ENCODE results near the gene GLI1. TPM values are rescaled to one million over a fixed set of nuclear protein-coding genes. Genes with fewer than 3 reads are reported as not detected.
"Not testable (repeated sequence)": the region's sequence is repeated elsewhere in the genome, so short reads cannot be mapped to it uniquely, and the experiment has no call there.

The GLI1 gene
- total and polyA plus RNA-seq, 11 donors: 0.08 to 2.6 (median 0.83) TPM

DNA sequence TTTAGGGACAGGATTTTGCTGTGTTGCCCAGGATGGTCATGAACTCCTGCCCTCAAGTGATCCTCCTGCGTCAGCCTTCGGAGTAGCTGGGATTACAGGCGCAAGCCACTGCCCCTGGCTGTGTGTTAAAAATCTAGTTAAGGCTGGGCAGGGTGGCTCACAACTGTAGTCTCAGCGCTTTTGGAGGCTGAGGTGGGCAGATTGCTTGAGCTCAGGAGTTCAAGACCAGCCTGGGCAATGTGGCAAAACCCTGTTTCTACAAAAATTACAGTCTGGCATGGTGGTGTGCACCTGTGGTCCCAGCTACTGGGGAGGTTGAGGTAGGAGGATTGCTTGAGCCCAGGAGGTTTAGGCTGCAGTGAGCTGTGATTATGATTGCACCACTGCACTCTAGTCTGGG is 51.6 kb downstream of the GLI1 start:
- TF ChIP-seq POLR2A (IDR thresholded peaks at IDR 0.05) (no peak), CTCF (IDR thresholded peaks at IDR 0.05) (no peak)
- Histone ChIP-seq H3K4me3 (no peak overlapping the region), H3K4me1 (peaks cover 0 to 19% (median 0%) of the 10 kb centered on the region in 12 donors), H3K9me3 (no peaks in the 10 kb centered on the region), H3K27ac (no peak overlapping the region), H3K27me3 (no peaks in the 10 kb centered on the region), H3K36me3 (peaks cover 3 to 81% (median 77%) of the 10 kb centered on the region in 9 donors)
- ATAC-seq (no peak), DNase-seq (no peak)
- 96 to 99% (median 97%) methylated on average over 4 of the region's 4 CpGs for WGBS, 4 donors
- intact Hi-C loops (cut with DNase I): no loop called here

DNA sequence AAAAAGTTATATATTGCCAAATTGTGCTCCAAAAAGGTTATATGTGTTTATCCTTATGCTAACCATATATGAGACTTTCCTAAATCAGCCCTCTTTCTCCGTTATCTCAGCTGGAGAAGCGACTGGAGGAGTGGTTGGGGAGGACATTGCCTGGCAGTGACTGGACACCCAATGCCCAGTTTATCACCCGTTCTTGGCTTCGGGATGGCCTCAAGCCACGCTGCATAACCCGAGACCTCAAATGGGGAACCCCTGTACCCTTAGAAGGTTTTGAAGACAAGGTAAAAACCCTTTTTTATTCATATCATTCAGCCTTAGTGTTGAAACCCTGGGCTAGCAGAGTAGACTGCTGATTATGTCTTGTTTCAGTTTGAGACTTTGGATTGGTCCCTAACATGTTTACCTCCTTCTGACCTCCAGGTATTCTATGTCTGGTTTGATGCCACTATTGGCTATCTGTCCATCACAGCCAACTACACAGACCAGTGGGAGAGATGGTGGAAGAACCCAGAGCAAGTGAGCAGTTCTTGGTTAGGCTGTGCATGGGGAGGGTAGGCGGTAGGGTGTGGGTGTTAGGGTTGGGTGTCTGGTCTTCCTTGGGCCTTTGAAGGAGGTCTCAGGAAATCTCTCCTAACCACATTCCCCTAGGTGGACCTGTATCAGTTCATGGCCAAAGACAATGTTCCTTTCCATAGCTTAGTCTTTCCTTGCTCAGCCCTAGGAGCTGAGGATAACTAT is 52.2 kb downstream of the GLI1 start:
- ATAC-seq: peak in 1 of 4 donors; percentile 29
- intact Hi-C loops (cut with DNase I): loop anchor here in 1 of 10 donors (2.0 kb wide), 1 partner anchor 23 kb away; the partner anchor contains the start of gene MARS1
- no peak for TF ChIP-seq CTCF (IDR thresholded peaks at IDR 0.05)
- no peak for TF ChIP-seq POLR2A (IDR thresholded peaks at IDR 0.05)

GRCh38 chr12:57512665-57513064 is 53.1 kb downstream of the GLI1 start:
- DNase-seq (no peak), ATAC-seq (no peak)
- Histone ChIP-seq H3K36me3 (peaks cover 3 to 91% (median 87%) of the 10 kb centered on the region in 9 donors), H3K27ac (no peak overlapping the region), H3K4me1 (peaks cover 0 to 34% (median 9%) of the 10 kb centered on the region in 12 donors), H3K9me3 (no peaks in the 10 kb centered on the region), H3K27me3 (no peaks in the 10 kb centered on the region), H3K4me3 (no peak overlapping the region)
- intact Hi-C loops (cut with DNase I): loop anchor here in 1 of 10 donors (2.0 kb wide), 1 partner anchor 24 kb away; the partner anchor contains the start of gene MARS1
- TF ChIP-seq CTCF (IDR thresholded peaks at IDR 0.05): no peak
- TF ChIP-seq POLR2A (IDR thresholded peaks at IDR 0.05): no peak
- WGBS, 4 donors: 78 to 82% (median 81%) methylated on average over 6 of the region's 6 CpGs

More for the DNA sequence above, 52.2 kb downstream of the GLI1 start:
- H3K4me3 ChIP-seq: no peak overlapping the region
- H3K36me3 ChIP-seq: peaks cover 3 to 82% (median 78%) of the 10 kb centered on the region in 9 donors
- WGBS, 4 donors: 93 to 99% (median 98%) methylated on average over 6 to 7 of the region's 7 CpGs
- no peaks in the 10 kb centered on the region for H3K9me3 ChIP-seq
- no peak for DNase-seq
- H3K4me1 ChIP-seq: peaks cover 0 to 24% (median 1%) of the 10 kb centered on the region in 12 donors
- H3K27ac ChIP-seq: no peak overlapping the region
- no peaks in the 10 kb centered on the region for H3K27me3 ChIP-seq

DNA sequence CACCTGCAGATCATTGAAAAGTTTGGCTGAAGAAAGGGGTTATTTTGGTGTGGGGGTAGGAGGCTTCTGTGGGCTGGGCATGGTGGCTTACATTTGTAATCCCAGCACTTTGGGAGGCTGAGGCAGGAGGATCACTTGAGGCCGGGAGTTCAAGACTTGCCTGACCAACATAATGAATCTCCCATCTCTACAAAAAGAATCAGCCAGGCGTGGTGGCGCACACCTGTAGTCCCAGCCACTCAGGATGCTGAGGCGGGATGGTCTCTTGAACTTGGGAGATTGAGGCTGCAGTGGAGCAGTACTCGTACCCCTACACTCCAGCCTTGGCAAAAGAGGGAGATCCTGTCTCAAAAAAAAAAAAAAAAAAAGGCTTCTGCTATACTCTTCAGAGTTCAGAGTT is 53.7 kb downstream of the GLI1 start:
- WGBS, 4 donors: 89 to 99% (median 97%) methylated on average over 5 of the region's 5 CpGs
- H3K27ac ChIP-seq: no peak overlapping the region
- ATAC-seq: no peak

DNA sequence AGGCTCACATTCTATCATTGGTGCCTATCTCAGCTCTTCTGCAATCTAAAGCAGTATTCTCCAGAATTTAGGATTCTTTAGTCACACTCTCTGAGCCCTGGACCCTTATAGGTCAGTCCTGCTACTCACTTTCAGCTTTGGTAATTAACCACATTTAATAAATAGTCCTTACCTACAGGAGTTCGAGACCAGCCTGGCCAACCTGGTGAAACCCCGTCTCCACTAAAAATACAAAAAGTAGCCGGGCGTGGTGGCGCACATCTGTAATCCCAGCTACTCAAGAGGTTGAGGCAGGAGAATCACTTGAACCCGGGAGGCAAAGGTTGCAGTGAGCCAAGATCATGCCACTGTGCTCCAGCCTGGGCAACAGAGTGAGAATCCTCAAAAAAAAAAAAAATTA is 54.1 kb downstream of the GLI1 start:
- not testable (repeated sequence) for H3K9me3 ChIP-seq, ATAC-seq, H3K4me3 ChIP-seq, DNase-seq, H3K27me3 ChIP-seq, H3K27ac ChIP-seq
- intact Hi-C loops (cut with DNase I): loop anchor here in 1 of 10 donors (2.0 kb wide), 1 partner anchor 25 kb away; the partner anchor contains the start of gene MARS1
- WGBS, 4 donors: 92 to 95% (median 94%) methylated on average over 6 of the region's 6 CpGs
- H3K36me3 ChIP-seq: peaks cover 3 to 100% (median 90%) of the 10 kb centered on the region in 9 donors
- H3K4me1 ChIP-seq: peaks cover 0 to 43% (median 18%) of the 10 kb centered on the region in 12 donors

More for the DNA sequence above, 53.7 kb downstream of the GLI1 start:
- intact Hi-C loops (cut with DNase I): loop anchor here in 1 of 10 donors (2.0 kb wide), 1 partner anchor 24 kb away; the partner anchor contains the start of gene MARS1
- no peaks in the 10 kb centered on the region for H3K9me3 ChIP-seq
- peaks cover 3 to 97% (median 90%) of the 10 kb centered on the region in 9 donors for H3K36me3 ChIP-seq
- no peak for DNase-seq
- H3K4me3 ChIP-seq: no peak overlapping the region
- peaks cover 0 to 38% (median 13%) of the 10 kb centered on the region in 12 donors for H3K4me1 ChIP-seq
- TF ChIP-seq POLR2A (IDR thresholded peaks at IDR 0.05) (no peak), CTCF (IDR thresholded peaks at IDR 0.05) (no peak)
- no peaks in the 10 kb centered on the region for H3K27me3 ChIP-seq

GRCh38 chr12:57514246-57514645 is 54.7 kb downstream of the GLI1 start:
- DNase-seq; H3K9me3 ChIP-seq; H3K4me3 ChIP-seq; ATAC-seq; H3K27me3 ChIP-seq; intact Hi-C loops (cut with DNase I): not testable (repeated sequence)
- Histone ChIP-seq H3K27ac (peak overlapping the region in 1 of 12 donors; percentile 41), H3K4me1 (peaks cover 0 to 48% (median 23%) of the 10 kb centered on the region in 12 donors), H3K36me3 (peaks cover 3 to 99% (median 86%) of the 10 kb centered on the region in 9 donors)
- 87 to 95% (median 93%) methylated on average over 9 of the region's 9 CpGs for WGBS, 4 donors
